HG03280 (cell line): ENCODE data around the gene TIMP3.

Experiments used
- ATAC-seq: cut with Tn5 transposase; IDR thresholded peaks from one replicate; pipeline ENCODE4 v1.9.1; 2021; ENCODE audit warnings: mild to moderate bottlenecking, moderate library complexity; ENCODE audit not compliant: unreplicated experiment

The TIMP3 gene

GRCh38 chr22:32877196-32877595 is 75.7 kb downstream of the TIMP3 start:
- ATAC-seq, result no peak

- no peak for ATAC-seq
These were observed 78.0 kb downstream of the TIMP3 start for GRCh38 chr22:32879550-32879949.

GRCh38 chr22:32880061-32880460 is 78.6 kb downstream of the TIMP3 start:
- no peak for ATAC-seq

GRCh38 chr22:32880505-32880892 is 79.0 kb downstream of the TIMP3 start:
- ATAC-seq, result no peak

- ATAC-seq, result no peak
These were observed 79.5 kb downstream of the TIMP3 start for GRCh38 chr22:32880893-32881596.

GRCh38 chr22:32882360-32882755 is 80.9 kb downstream of the TIMP3 start:
- ATAC-seq, result no peak

- no peak for ATAC-seq
These were observed 81.4 kb downstream of the TIMP3 start for GRCh38 chr22:32882774-32883530.

- ATAC-seq, result no peak
These were observed 85.9 kb downstream of the TIMP3 start for GRCh38 chr22:32887324-32887980.

- ATAC-seq, result no peak
These were observed 87.5 kb downstream of the TIMP3 start for GRCh38 chr22:32888976-32889375.

- ATAC-seq, result no peak
These were observed 95.4 kb downstream of the TIMP3 start for GRCh38 chr22:32896891-32897290.

GRCh38 chr22:32897400-32897799 is 95.9 kb downstream of the TIMP3 start:
- ATAC-seq, result no peak

GRCh38 chr22:32900886-32901635 is 99.6 kb downstream of the TIMP3 start:
- ATAC-seq, result no peak

GRCh38 chr22:32901925-32902324 is 100.4 kb downstream of the TIMP3 start:
- ATAC-seq, result no peak

GRCh38 chr22:32903507-32903906 is 102.0 kb downstream of the TIMP3 start:
- ATAC-seq, result no peak

- ATAC-seq, result no peak
These were observed 102.5 kb downstream of the TIMP3 start for GRCh38 chr22:32904044-32904443.

- no peak for ATAC-seq
These were observed 103.9 kb downstream of the TIMP3 start for GRCh38 chr22:32905400-32905799.

GRCh38 chr22:32909581-32910428 is 108.3 kb downstream of the TIMP3 start:
- no peak for ATAC-seq

GRCh38 chr22:32910429-32910772 is 108.9 kb downstream of the TIMP3 start:
- no peak for ATAC-seq

GRCh38 chr22:32911503-32911902 is 110.0 kb downstream of the TIMP3 start:
- no peak for ATAC-seq
